K562 (cell line): ENCODE data around the gene CHRNA3. TPM values are rescaled to one million over a fixed set of nuclear protein-coding genes. Genes with fewer than 3 reads are reported as not detected.

ENCODE experiments used
- ATAC-seq: fragments of 200-7000 bp; cut with Tn5 transposase; 3 replicates; pipeline ENCODE4 v1.9.1; 2020; ENCODE audit warnings: moderate library complexity
- BruUV-seq: library from RNA; stranded (reverse); fragments of 400-500 nt; replicated peaks from 2 replicates; lab custom pipeline; 2021; lab: Mats Ljungman, UMichigan
- CTCF ChIA-PET: fragments of 300-600 bp; formaldehyde crosslinking; extraction: SDS; loops from one replicate; lab custom pipeline; 2021; ENCODE audit warnings: low intra/inter-chr PET ratio; lab: Yijun Ruan, JAX
- POLR2A ChIA-PET: fragments of 300-600, 350-650 bp; sonication (Branson Sonifier 250); formaldehyde crosslinking; extraction: SDS; loops from one replicate; lab custom pipeline; 2021; ENCODE audit warnings: antibody characterized with exemption, inconsistent platforms; lab: Yijun Ruan, JAX
- DNase-seq, 4 experiments: peaks; one replicate each; pipeline versions ENCODE4 v3.0.0 to v3.0.0-alpha.2; 2011 to 2018; ENCODE audit warnings: low spot score in 3 of 4, mixed read lengths in 3 of 4; ENCODE audit errors: extremely low read depth in 1 of 4
- FAIRE-seq: peaks from 2 replicates; lab custom pipeline; 2011; peaks lifted over from hg19 to GRCh38; lab: Jason Lieb, UNC
- H2AFZ ChIP-seq: 2 replicates; pipeline ENCODE4 v1.6.0; 2011; ENCODE audit warnings: low read depth, low read length, control low read depth, inconsistent platforms
- H3K27ac ChIP-seq: fragments of 200-600 bp; 3 replicates; pipeline ENCODE4 v1.8.0; 2011; ENCODE audit warnings: low read depth, mild to moderate bottlenecking, control low read depth, inconsistent platforms, low read length, moderate library complexity, mixed read lengths; ENCODE audit errors: extremely low read depth
- H3K27me3 ChIP-seq, 2 experiments: fragments of 300-600 bp in 1 of 2; 2 replicates in 1 of 2; 3 replicates in 1 of 2; pipeline versions ENCODE4 v1.6.0 to v1.8.0; 2011; ENCODE audit warnings: inconsistent platforms in 2 of 2, low read length in 2 of 2, mild to moderate bottlenecking in 1 of 2, mixed read lengths in 1 of 2, moderate library complexity in 1 of 2; ENCODE audit not compliant: control insufficient read depth in 2 of 2, insufficient read depth in 2 of 2
- H3K36me3 ChIP-seq: fragments of 300-600 bp; 3 replicates; pipeline ENCODE4 v1.8.0; 2011; ENCODE audit warnings: mild to moderate bottlenecking, low read length, inconsistent platforms; ENCODE audit not compliant: control insufficient read depth, insufficient read depth
- H3K4me1 ChIP-seq, 2 experiments: fragments of 200-600 bp in 1 of 2; replicated peaks in 1 of 2; 2 replicates in 1 of 2; 3 replicates in 1 of 2; pipeline versions ENCODE4 v1.5.1 to v1.8.0; 2011; ENCODE audit warnings: inconsistent platforms in 2 of 2, low read length in 2 of 2, mild to moderate bottlenecking in 1 of 2, mixed read lengths in 1 of 2, moderate library complexity in 1 of 2; ENCODE audit not compliant: control insufficient read depth in 2 of 2, insufficient read depth in 2 of 2
- H3K4me2 ChIP-seq: 2 replicates; pipeline ENCODE4 v1.6.1; 2011; ENCODE audit warnings: low read length, control low read depth, inconsistent platforms, mixed read lengths; ENCODE audit not compliant: insufficient read depth
- H3K4me3 ChIP-seq: fragments of 200-600 bp; sonication (generic), shearing (Covaris generic); 2 replicates; pipeline ENCODE4 v1.5.1; 2016; ENCODE audit warnings: control low read depth, inconsistent platforms
- H3K79me2 ChIP-seq: fragments of 200-600 bp; 3 replicates; pipeline ENCODE4 v1.8.0; 2011; ENCODE audit warnings: low read length, inconsistent platforms; ENCODE audit not compliant: control insufficient read depth, insufficient read depth
- H3K9ac ChIP-seq, 2 experiments: 2 replicates each; pipeline versions ENCODE4 v1.6.0 to v1.6.1; 2011; ENCODE audit warnings: low read depth in 2 of 2, low read length in 2 of 2, control low read depth in 1 of 2, inconsistent platforms in 1 of 2, mild to moderate bottlenecking in 1 of 2, mixed read lengths in 1 of 2; ENCODE audit not compliant: insufficient read depth in 1 of 2
- H3K9me1 ChIP-seq: one replicate; pipeline ENCODE4 v1.6.0; 2011; ENCODE audit warnings: inconsistent platforms, mild to moderate bottlenecking, low read length, moderate library complexity; ENCODE audit not compliant: control insufficient read depth, insufficient read depth
- H3K9me3 ChIP-seq: replicated peaks from 2 replicates; pipeline ENCODE4 v1.5.1; 2011; ENCODE audit warnings: low read depth, low read length, inconsistent platforms; ENCODE audit not compliant: control insufficient read depth, insufficient read depth
- H4K20me1 ChIP-seq: replicated peaks from 2 replicates; pipeline ENCODE4 v1.6.1; 2011; ENCODE audit warnings: low read length, inconsistent platforms, mixed read lengths; ENCODE audit not compliant: control insufficient read depth, insufficient read depth
- ARHGAP35 ChIP-seq: fragments of 450-650 bp; IDR thresholded peaks from 2 replicates; pipeline ENCODE4 v1.6.1; 2018; ENCODE audit not compliant: partially characterized antibody
- BHLHE40 ChIP-seq: IDR thresholded peaks from 2 replicates; pipeline ENCODE4 v1.6.1; 2011; ENCODE audit warnings: low read length, improper control_type of control experiment
- BRF1 ChIP-seq: IDR thresholded peaks from 3 replicates; pipeline ENCODE4 v1.6.1; 2011; ENCODE audit warnings: borderline replicate concordance, mild to moderate bottlenecking; ENCODE audit not compliant: insufficient read length; ENCODE audit errors: extremely low read depth
- HNRNPK ChIP-seq: fragments of 200-400 bp; formaldehyde crosslinking; IDR thresholded peaks from one replicate; pipeline ENCODE4 v1.6.1; 2018; ENCODE audit warnings: mild to moderate bottlenecking, low read depth, low read length; ENCODE audit not compliant: poor library complexity, severe bottlenecking
- IRF9 ChIP-seq: fragments of 450-650 bp; IDR thresholded peaks from 2 replicates; pipeline ENCODE4 v1.6.1; 2016; ENCODE audit warnings: missing biosample characterization, missing genetic modification characterization
- JUN ChIP-seq, 2 experiments: sonication (generic) in 1 of 2; formaldehyde crosslinking in 1 of 2; IDR thresholded peaks; 2 replicates each; pipeline versions ENCODE4 v1.6.1 to v1.8.0; 2012 to 2022; ENCODE audit warnings: borderline replicate concordance in 2 of 2, mild to moderate bottlenecking in 2 of 2, improper control_type of control experiment in 1 of 2, low read depth in 1 of 2, low read length in 1 of 2, missing genetic modification reagents in 1 of 2
- LEF1 ChIP-seq: fragments of 450-650 bp; IDR thresholded peaks from 2 replicates; pipeline ENCODE4 v1.6.1; 2016; ENCODE audit warnings: mild to moderate bottlenecking
- NFE2 ChIP-seq: IDR thresholded peaks from 2 replicates; pipeline ENCODE4 v1.6.1; 2014; ENCODE audit warnings: antibody characterized with exemption, low read depth
- NFIC ChIP-seq: fragments of 450-650 bp; IDR thresholded peaks from 2 replicates; pipeline ENCODE4 v1.6.1; 2017; ENCODE audit warnings: mild to moderate bottlenecking, inconsistent platforms
- POLR2G ChIP-seq: fragments of 200-400 bp; formaldehyde crosslinking; IDR thresholded peaks from 2 replicates; pipeline ENCODE4 v1.6.1; 2017; ENCODE audit warnings: low read depth, mild to moderate bottlenecking, antibody characterized with exemption, low read length, moderate library complexity
- PYGO2 ChIP-seq: fragments of 450-650 bp; IDR thresholded peaks from 2 replicates; pipeline ENCODE4 v1.6.1; 2016; ENCODE audit warnings: mild to moderate bottlenecking, missing genetic modification characterization, moderate library complexity, missing compliant biosample characterization
- SLC30A9 ChIP-seq: fragments of 250-450 bp; sonication (Bioruptor Pico); IDR thresholded peaks from 2 replicates; pipeline ENCODE4 v1.8.0; 2022; ENCODE audit warnings: mild to moderate bottlenecking, moderate library complexity
- YY1 ChIP-seq, 3 experiments: IDR thresholded peaks; 2 replicates each; pipeline ENCODE4 v1.6.1; 2011; ENCODE audit warnings: low read length in 2 of 3, mild to moderate bottlenecking in 2 of 3, moderate library complexity in 2 of 3, borderline replicate concordance in 1 of 3, control low read depth in 1 of 3, low read depth in 1 of 3; ENCODE audit not compliant: insufficient read depth in 3 of 3, insufficient replicate concordance in 2 of 3, control insufficient read depth in 1 of 3, insufficient read length in 1 of 3; ENCODE audit errors: extremely low read depth in 1 of 3
- ZC3H8 ChIP-seq: fragments of 450-650 bp; IDR thresholded peaks from 2 replicates; pipeline ENCODE4 v1.6.1; 2017
- WGBS: fragments of 100-300 bp; shearing (Covaris generic); methylation state at CpG from one replicate; pipeline ENCODE4 v1.1.6; 2016; ENCODE audit warnings: low coverage, mixed read lengths; ENCODE audit not compliant: insufficient coverage; ENCODE audit errors: missing lambda C conversion rate; 5-methylcytosine and 5-hydroxymethylcytosine counted together
- in situ Hi-C: fragments of 300-500 bp; cut with MboI; formaldehyde crosslinking; loops from 4 replicates; pipeline ENCODE4 v1.15.0; 2018; ENCODE audit warnings: inconsistent platforms, mixed read lengths
- intact Hi-C: fragments of 100-400 bp; cut with micrococcal nuclease; formaldehyde crosslinking; loops from 2 replicates; pipeline ENCODE4 v1.14.2; 2022
- polyA plus RNA-seq, 8 experiments: library from polyadenylated mRNA; depleted of rRNA in 4 of 8; stranded (reverse) in 5 of 8; unstranded in 3 of 8; fragments of >200 nt; fragmentation: Nextera tagmentation in 2 of 8; fragmentation: Illumina TruSeq in 1 of 8; extraction: Ambion mirVana in 2 of 8; extraction: Trizol in 1 of 8; gene quantifications; 2 replicates each; pipeline versions ENCODE4 v1.2.1 to v1.2.3, GENCODE V29; 2011 to 2014; ENCODE audit warnings: inconsistent platforms in 1 of 8, missing spikeins in 1 of 8
- total RNA-seq, 7 experiments: library from RNA; depleted of rRNA in 6 of 7; stranded (reverse); fragments of >200 nt in 6 of 7; fragmentation: Illumina TruSeq in 2 of 7; extraction: Trizol in 2 of 7; gene quantifications; 2 replicates each; pipeline versions ENCODE4 v1.2.1 to v1.2.3, GENCODE V29; 2011 to 2021; ENCODE audit warnings: low replicate concordance in 1 of 7

Gene CHRNA3
- total and polyA plus RNA-seq, 9 of the 15 experiments (the other 6 are each of a cell fraction or from before 2014, with no cell fraction given) = 0.01 TPM; not detected in 8

GRCh38 chr15:78552597-78552996 lies 68.2 kb downstream of the CHRNA3 start:
- DNase-seq (no peak), FAIRE-seq (peak; percentile 72), ATAC-seq (peak; percentile 31)
- Histone ChIP-seq H3K9ac (no peak overlapping the region), H3K4me2 (no peak overlapping the region), H3K9me3 (no peaks in the 10 kb centered on the region), H3K27me3 (no peaks in the 10 kb centered on the region), H3K36me3 (peaks cover 37% of the 10 kb centered on the region; the same call in 2 of the 3 replicates), H3K9me1 (no peaks in the 10 kb centered on the region), H3K79me2 (no peaks in the 10 kb centered on the region), H3K4me3 (no peak overlapping the region), H4K20me1 (no peaks in the 10 kb centered on the region), H3K27ac (no peak overlapping the region), H2AFZ (no peak overlapping the region; the same call in 1 of the 2 replicates), H3K4me1 (no peaks in the 10 kb centered on the region)
- in situ Hi-C loops (no loop called here), intact Hi-C loops (no loop called here)
- WGBS = 5% methylated on average over 5 of the region's 5 CpGs
- BruUV-seq = no TSS peak
- TF ChIP-seq BHLHE40 (peak; percentile 55; the same call in 1 of the 2 replicates), BRF1 (no peak)
- ChIA-PET POLR2A (interaction anchor here (0.6 to 8.1 kb wide), 3 partner anchors 12 to 916 kb away, joined by 3 to 62 read pairs (median 22); partner anchors contain the start of genes CHRNA5 and PSMA4), CTCF (no interaction called here)

GRCh38 chr15:78551902-78552301 lies 68.9 kb downstream of the CHRNA3 start:
- Histone ChIP-seq H3K27me3 (no peaks in the 10 kb centered on the region), H2AFZ (no peak overlapping the region), H3K9me3 (no peaks in the 10 kb centered on the region), H3K4me3 (no peak overlapping the region), H4K20me1 (no peaks in the 10 kb centered on the region), H3K9ac (no peak overlapping the region), H3K4me1 (no peaks in the 10 kb centered on the region), H3K4me2 (no peak overlapping the region), H3K79me2 (no peaks in the 10 kb centered on the region), H3K36me3 (peaks cover 44% of the 10 kb centered on the region; the same call in 2 of the 3 replicates), H3K27ac (no peak overlapping the region), H3K9me1 (no peaks in the 10 kb centered on the region)
- CTCF ChIA-PET = no interaction called here
- 56% methylated on average over 5 of the region's 5 CpGs for WGBS
- POLR2A ChIA-PET = interaction anchor here (0.6 to 8.1 kb wide), 3 partner anchors 11 to 915 kb away, joined by 3 to 62 read pairs (median 22); partner anchors contain the start of genes CHRNA5 and PSMA4
- BruUV-seq = no TSS peak
- DNase-seq = no peak
- intact Hi-C loops = no loop called here
- ATAC-seq = no peak
- no peak for FAIRE-seq
- in situ Hi-C loops = no loop called here
- TF ChIP-seq HNRNPK (no peak), IRF9 (tag) (no peak), LEF1 (no peak), ZC3H8 (no peak), YY1 (IDR thresholded peaks at IDR 0.05; ENCODE audit: borderline replicate concordance in 1 of 3, control insufficient read depth in 1 of 3, extremely low read depth in 1 of 3, insufficient read depth in 3 of 3, insufficient read length in 1 of 3, insufficient replicate concordance in 2 of 3, low read depth in 1 of 3, low read length in 2 of 3) (no peak), PYGO2 (tag) (no peak), ARHGAP35 (no peak), NFE2 (no peak), POLR2G (no peak), JUN (IDR thresholded peaks at IDR 0.05; ENCODE audit: borderline replicate concordance, low read depth, low read length) (no peak), JUN (CRISPR knock-in tag; IDR thresholded peaks at IDR 0.05; ENCODE audit: borderline replicate concordance) (no peak), NFIC (no peak), SLC30A9 (no peak)
